HepG2 (cell line): ENCODE data around the gene ZNF575. TPM values are rescaled to one million over a fixed set of nuclear protein-coding genes. Genes with fewer than 3 reads are reported as not detected.

Experiments
- CEBPB ChIP-seq: IDR thresholded peaks from 2 replicates; pipeline ENCODE4 v1.6.1; 2011; ENCODE audit warnings: low read depth, low read length, improper control_type of control experiment, borderline replicate concordance
- ELF4 ChIP-seq: sonication (generic); formaldehyde crosslinking; IDR thresholded peaks from 2 replicates; pipeline ENCODE4 v1.5.0; 2020; ENCODE audit warnings: missing genetic modification reagents, mild to moderate bottlenecking, moderate library complexity, borderline replicate concordance
- GABPA ChIP-seq, 2 experiments: IDR thresholded peaks; 2 replicates each; pipeline ENCODE4 v1.6.1; 2011 to 2016; ENCODE audit warnings: low read depth in 2 of 2, low read length in 1 of 2, missing biosample characterization in 1 of 2, missing genetic modification characterization in 1 of 2
- GFI1 ChIP-seq: sonication (generic); formaldehyde crosslinking; IDR thresholded peaks from 2 replicates; pipeline ENCODE4 v1.5.0; 2020; ENCODE audit warnings: missing genetic modification reagents, mild to moderate bottlenecking, borderline replicate concordance
- KLF6 ChIP-seq: IDR thresholded peaks from 2 replicates; pipeline ENCODE4 v1.8.0; 2016; ENCODE audit warnings: missing biosample characterization, missing genetic modification reagents
- LCORL ChIP-seq, 2 experiments: fragments of 450-650 bp in 1 of 2; sonication (generic) in 1 of 2; formaldehyde crosslinking in 1 of 2; IDR thresholded peaks; 2 replicates each; pipeline versions ENCODE4 v1.5.0 to v1.6.1; 2017 to 2020; ENCODE audit warnings: antibody characterized with exemption in 1 of 2, missing genetic modification reagents in 1 of 2
- MAFK ChIP-seq, 2 experiments: IDR thresholded peaks in 1 of 2; conservative IDR thresholded peaks in 1 of 2; 2 replicates each; pipeline ENCODE4 v1.6.1; 2011; ENCODE audit warnings: improper control_type of control experiment in 2 of 2, low read length in 2 of 2
- REPIN1 ChIP-seq: sonication (generic); formaldehyde crosslinking; IDR thresholded peaks from 2 replicates; pipeline ENCODE4 v1.8.0; 2022; ENCODE audit warnings: missing genetic modification reagents, low read depth, mild to moderate bottlenecking, borderline replicate concordance
- SOX13 ChIP-seq, 3 experiments: fragments of 450-650 bp in 1 of 3; sonication (generic) in 1 of 3; formaldehyde crosslinking in 1 of 3; IDR thresholded peaks in 2 of 3; conservative IDR thresholded peaks in 1 of 3; 2 replicates each; pipeline versions ENCODE4 v1.5.0 to v1.6.1; 2016 to 2020; ENCODE audit warnings: antibody characterized with exemption in 1 of 3, mild to moderate bottlenecking in 1 of 3, missing compliant biosample characterization in 1 of 3, missing genetic modification reagents in 1 of 3, moderate library complexity in 1 of 3
- TOPORS ChIP-seq: sonication (generic); formaldehyde crosslinking; IDR thresholded peaks from 2 replicates; pipeline ENCODE4 v1.8.0; 2023; ENCODE audit warnings: mild to moderate bottlenecking, missing genetic modification reagents
- ZBTB7A ChIP-seq: sonication (generic); formaldehyde crosslinking; IDR thresholded peaks from 2 replicates; pipeline ENCODE4 v1.8.0; 2022; ENCODE audit warnings: mild to moderate bottlenecking, missing genetic modification reagents
- ZC3H4 ChIP-seq: sonication (generic); formaldehyde crosslinking; IDR thresholded peaks from 2 replicates; pipeline ENCODE4 v1.4.0; 2020; ENCODE audit warnings: missing genetic modification reagents, borderline replicate concordance
- ZSCAN22 ChIP-seq: sonication (generic); formaldehyde crosslinking; IDR thresholded peaks from 2 replicates; pipeline ENCODE4 v1.4.0; 2020; ENCODE audit warnings: mild to moderate bottlenecking, missing genetic modification reagents
- polyA plus RNA-seq, 8 experiments: library from polyadenylated mRNA; depleted of rRNA in 3 of 8; stranded (reverse) in 7 of 8; unstranded in 1 of 8; fragments of >200 nt; fragmentation: Illumina TruSeq in 4 of 8; extraction: Trizol in 4 of 8; gene quantifications; 2 replicates each; pipeline versions ENCODE4 v1.2.1 to v1.2.3, GENCODE V29; 2011 to 2016; ENCODE audit warnings: low read depth in 4 of 8, missing spikeins in 1 of 8, mixed read lengths in 1 of 8; ENCODE audit not compliant: insufficient read depth in 1 of 8
- total RNA-seq, 5 experiments: library from RNA; depleted of rRNA; stranded (reverse); fragments of >200 nt; fragmentation: Illumina TruSeq; extraction: Trizol; gene quantifications; 2 replicates each; pipeline ENCODE4 v1.2.3, GENCODE V29; 2016; ENCODE audit warnings: low read depth in 1 of 5
- TF ChIP-seq, protein P1 (sequence below): sonication (generic); formaldehyde crosslinking; IDR thresholded peaks from 2 replicates; pipeline ENCODE4 v1.4.0; 2020; ENCODE audit warnings: missing genetic modification reagents
- TF ChIP-seq, protein P2 (sequence below): sonication (generic); formaldehyde crosslinking; IDR thresholded peaks from 2 replicates; pipeline ENCODE4 v1.4.0; 2020; ENCODE audit warnings: missing genetic modification reagents
- TF ChIP-seq, protein P3 (sequence below): sonication (generic); formaldehyde crosslinking; IDR thresholded peaks from 2 replicates; pipeline ENCODE4 v1.8.0; 2022; ENCODE audit warnings: mild to moderate bottlenecking, missing genetic modification reagents
- TF ChIP-seq, protein P4 (sequence below): sonication (generic); formaldehyde crosslinking; IDR thresholded peaks from 2 replicates; pipeline ENCODE4 v1.5.1; 2020; ENCODE audit warnings: missing genetic modification reagents, mild to moderate bottlenecking, borderline replicate concordance

Gene ZNF575
- total and polyA plus RNA-seq, 2 of the 13 experiments (the other 11 are each of a cell fraction or from before 2014, with no cell fraction given), result 0.17 to 0.27 TPM

DNA sequence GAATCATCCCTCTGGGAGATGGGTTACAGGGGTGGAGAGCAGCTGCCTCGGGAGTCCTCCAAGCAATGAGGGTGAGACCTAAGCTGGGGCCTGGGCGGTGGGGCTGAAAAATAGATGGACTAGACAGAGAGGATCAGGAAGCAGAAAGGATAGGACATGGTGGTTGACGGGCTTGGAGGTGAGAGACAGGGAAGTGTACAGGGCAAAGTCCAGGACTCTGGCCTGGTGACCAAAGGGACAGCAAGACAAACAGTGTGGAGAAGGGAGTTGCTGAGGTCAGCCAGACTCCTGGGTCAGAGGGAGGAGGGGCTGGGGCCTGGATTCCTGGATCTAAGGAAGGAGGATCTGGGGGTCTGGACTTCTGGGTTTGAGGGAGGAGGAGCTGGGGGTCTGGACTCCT is 33.9 kb upstream of the ZNF575 start (continued):
- TF ChIP-seq, protein P1, sequence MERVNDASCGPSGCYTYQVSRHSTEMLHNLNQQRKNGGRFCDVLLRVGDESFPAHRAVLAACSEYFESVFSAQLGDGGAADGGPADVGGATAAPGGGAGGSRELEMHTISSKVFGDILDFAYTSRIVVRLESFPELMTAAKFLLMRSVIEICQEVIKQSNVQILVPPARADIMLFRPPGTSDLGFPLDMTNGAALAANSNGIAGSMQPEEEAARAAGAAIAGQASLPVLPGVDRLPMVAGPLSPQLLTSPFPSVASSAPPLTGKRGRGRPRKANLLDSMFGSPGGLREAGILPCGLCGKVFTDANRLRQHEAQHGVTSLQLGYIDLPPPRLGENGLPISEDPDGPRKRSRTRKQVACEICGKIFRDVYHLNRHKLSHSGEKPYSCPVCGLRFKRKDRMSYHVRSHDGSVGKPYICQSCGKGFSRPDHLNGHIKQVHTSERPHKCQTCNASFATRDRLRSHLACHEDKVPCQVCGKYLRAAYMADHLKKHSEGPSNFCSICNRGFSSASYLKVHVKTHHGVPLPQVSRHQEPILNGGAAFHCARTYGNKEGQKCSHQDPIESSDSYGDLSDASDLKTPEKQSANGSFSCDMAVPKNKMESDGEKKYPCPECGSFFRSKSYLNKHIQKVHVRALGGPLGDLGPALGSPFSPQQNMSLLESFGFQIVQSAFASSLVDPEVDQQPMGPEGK (CRISPR knock-in tag), result peak; percentile 74
- TF ChIP-seq, protein P2, sequence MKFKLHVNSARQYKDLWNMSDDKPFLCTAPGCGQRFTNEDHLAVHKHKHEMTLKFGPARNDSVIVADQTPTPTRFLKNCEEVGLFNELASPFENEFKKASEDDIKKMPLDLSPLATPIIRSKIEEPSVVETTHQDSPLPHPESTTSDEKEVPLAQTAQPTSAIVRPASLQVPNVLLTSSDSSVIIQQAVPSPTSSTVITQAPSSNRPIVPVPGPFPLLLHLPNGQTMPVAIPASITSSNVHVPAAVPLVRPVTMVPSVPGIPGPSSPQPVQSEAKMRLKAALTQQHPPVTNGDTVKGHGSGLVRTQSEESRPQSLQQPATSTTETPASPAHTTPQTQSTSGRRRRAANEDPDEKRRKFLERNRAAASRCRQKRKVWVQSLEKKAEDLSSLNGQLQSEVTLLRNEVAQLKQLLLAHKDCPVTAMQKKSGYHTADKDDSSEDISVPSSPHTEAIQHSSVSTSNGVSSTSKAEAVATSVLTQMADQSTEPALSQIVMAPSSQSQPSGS, result peak; percentile 50; the same call in 1 of the 2 replicates
- no peak; the same call in 1 of the 2 replicates for TF ChIP-seq ELF4 (CRISPR knock-in tag)
- no peak for TF ChIP-seq LCORL (IDR thresholded peaks at IDR 0.05)
- TF ChIP-seq LCORL (CRISPR knock-in tag; IDR thresholded peaks at IDR 0.05), result peak; percentile 58; the same call in 1 of the 2 replicates
- no peak for TF ChIP-seq ZC3H4 (CRISPR knock-in tag)
- TF ChIP-seq SOX13 (IDR thresholded peaks at IDR 0.05), result no peak
- peak in 1 of 2 experiments; percentile 56; a peak in 1 of 4 replicates for TF ChIP-seq SOX13 (CRISPR knock-in tag; conservative IDR thresholded peaks at IDR 0.05 in 1 of 2, IDR thresholded peaks at IDR 0.05 in 1 of 2)
- no peak for TF ChIP-seq CEBPB
- TF ChIP-seq REPIN1 (CRISPR knock-in tag), result no peak; the same call in 1 of the 2 replicates
- TF ChIP-seq MAFK (conservative IDR thresholded peaks at IDR 0.05 in 1 of 2, IDR thresholded peaks at IDR 0.05 in 1 of 2; ENCODE audit: low read length in 2 of 2), result peak; percentile 72
- no peak for TF ChIP-seq KLF6 (CRISPR knock-in tag)
- no peak for TF ChIP-seq GFI1 (CRISPR knock-in tag)
- TF ChIP-seq TOPORS (CRISPR knock-in tag), result no peak
- peak; percentile 92 for TF ChIP-seq ZSCAN22
- TF ChIP-seq GABPA (IDR thresholded peaks at IDR 0.05; ENCODE audit: low read depth, low read length), result no peak
- peak; percentile 51; the same call in 1 of the 2 replicates for TF ChIP-seq GABPA (CRISPR knock-in tag; IDR thresholded peaks at IDR 0.05; ENCODE audit: low read depth)
- TF ChIP-seq, protein P3, sequence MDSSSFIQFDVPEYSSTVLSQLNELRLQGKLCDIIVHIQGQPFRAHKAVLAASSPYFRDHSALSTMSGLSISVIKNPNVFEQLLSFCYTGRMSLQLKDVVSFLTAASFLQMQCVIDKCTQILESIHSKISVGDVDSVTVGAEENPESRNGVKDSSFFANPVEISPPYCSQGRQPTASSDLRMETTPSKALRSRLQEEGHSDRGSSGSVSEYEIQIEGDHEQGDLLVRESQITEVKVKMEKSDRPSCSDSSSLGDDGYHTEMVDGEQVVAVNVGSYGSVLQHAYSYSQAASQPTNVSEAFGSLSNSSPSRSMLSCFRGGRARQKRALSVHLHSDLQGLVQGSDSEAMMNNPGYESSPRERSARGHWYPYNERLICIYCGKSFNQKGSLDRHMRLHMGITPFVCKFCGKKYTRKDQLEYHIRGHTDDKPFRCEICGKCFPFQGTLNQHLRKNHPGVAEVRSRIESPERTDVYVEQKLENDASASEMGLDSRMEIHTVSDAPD (CRISPR knock-in tag), result no peak
- TF ChIP-seq, protein P4, sequence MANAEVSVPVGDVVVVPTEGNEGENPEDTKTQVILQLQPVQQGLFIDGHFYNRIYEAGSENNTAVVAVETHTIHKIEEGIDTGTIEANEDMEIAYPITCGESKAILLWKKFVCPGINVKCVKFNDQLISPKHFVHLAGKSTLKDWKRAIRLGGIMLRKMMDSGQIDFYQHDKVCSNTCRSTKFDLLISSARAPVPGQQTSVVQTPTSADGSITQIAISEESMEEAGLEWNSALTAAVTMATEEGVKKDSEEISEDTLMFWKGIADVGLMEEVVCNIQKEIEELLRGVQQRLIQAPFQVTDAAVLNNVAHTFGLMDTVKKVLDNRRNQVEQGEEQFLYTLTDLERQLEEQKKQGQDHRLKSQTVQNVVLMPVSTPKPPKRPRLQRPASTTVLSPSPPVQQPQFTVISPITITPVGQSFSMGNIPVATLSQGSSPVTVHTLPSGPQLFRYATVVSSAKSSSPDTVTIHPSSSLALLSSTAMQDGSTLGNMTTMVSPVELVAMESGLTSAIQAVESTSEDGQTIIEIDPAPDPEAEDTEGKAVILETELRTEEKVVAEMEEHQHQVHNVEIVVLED (CRISPR knock-in tag), result no peak; the same call in 1 of the 2 replicates
- TF ChIP-seq ZBTB7A, result no peak
